SW 1271 (cell line): ENCODE data around the gene SEC14L2.
"Not testable (repeated sequence)": the region's sequence is repeated elsewhere in the genome, so short reads cannot be mapped to it uniquely, and the experiment has no call there.

Source experiments
- DNase-seq, 2 experiments: peaks; one replicate each; lab custom pipeline; 2025; lab: John Stamatoyannopoulos, UW

SEC14L2 gene

DNA sequence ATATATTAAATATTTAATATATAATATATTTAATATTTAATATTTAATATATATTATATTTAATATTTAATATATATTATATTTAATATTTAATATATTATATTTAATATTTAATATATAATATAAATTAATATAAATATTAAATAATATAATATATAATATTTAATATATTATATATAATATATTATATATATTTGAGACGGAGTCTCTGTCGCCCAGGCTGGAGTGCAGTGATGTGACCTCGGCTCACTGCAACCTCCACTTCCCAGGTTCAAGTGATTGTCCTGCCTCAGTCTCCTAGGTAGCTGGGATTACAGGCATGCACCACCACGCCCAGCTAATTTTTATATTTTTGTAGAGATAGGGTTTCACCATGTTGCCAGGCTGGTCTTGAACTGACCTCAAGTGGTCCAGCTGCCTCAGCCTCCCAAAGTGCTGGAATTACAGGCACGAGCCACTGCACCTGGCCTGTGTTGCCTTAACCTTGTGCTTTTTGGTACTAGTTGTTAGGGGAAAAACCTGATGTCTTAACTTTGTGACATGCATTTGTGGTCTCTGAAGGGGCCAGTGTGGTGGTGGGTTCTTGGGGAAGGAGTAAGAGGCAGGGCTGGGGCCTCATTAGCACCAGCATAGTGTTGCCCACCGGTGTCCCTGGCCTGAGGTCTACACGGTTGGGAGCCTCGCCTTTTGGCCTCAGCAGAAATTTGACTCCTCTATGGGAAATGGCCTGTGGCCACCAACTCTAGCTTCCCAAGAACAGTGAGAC is 58.4 kb downstream of the SEC14L2 start:
- DNase-seq = no peak

DNA sequence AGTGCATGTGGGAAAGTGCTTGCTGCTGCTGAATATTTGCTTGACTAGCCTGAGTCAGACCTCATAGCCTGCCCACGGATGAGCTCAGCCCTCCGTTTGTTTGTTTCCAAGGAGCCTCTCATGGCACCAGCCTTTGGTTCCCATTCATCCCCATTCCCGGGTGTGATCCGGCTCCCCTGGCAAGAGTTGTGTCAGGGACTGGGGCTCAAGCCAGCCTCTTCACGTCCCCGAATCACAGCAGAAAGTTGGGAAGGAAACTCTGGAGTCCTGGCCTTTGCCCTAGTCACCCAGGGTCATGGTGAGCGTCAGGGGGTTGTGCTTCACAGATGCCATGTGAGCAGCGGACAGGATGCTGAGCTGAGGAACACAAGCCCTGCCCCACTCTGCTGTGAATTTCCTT is 61.2 kb downstream of the SEC14L2 start:
- no peak for DNase-seq

DNA sequence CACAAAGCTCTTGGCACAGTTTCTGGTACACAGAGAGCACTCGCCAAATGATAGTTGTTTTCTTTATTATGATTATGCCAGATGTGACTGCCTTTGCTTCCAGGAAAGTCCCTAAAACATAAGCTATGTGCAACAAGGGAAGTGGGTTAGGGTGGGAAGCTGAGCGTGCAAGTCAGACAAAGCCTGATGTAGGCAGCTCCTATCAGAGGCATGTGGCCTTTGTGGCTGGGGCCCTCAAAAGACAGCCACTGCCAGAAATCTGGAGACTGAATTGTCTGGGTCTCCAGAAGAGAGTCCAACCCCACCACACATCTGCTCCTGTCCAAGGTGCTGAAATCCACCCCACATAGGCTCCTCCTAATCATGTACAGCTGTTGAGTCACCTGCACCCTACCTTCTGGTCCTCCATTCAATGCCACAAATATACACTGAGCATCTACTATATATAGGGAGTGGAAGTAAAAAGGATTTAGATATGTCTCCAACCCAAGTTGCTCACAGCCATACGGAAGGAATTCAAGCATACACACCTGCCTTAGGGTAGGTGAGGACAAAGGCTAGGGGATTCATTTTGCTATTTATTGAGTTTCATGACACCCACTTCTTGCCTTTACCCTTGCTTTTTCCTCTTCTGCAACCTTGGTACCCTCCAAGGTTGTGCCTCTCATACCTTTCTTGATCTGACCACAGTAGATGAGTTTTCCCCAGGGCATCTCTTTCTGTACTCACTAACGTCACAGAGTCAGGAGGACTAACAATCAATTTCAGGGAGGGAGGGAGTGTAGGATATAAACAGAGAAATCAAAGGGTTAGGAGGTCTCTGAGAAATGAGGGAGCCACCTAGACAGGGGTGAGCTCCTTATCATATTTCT is 62.6 kb downstream of the SEC14L2 start:
- no peak for DNase-seq

DNA sequence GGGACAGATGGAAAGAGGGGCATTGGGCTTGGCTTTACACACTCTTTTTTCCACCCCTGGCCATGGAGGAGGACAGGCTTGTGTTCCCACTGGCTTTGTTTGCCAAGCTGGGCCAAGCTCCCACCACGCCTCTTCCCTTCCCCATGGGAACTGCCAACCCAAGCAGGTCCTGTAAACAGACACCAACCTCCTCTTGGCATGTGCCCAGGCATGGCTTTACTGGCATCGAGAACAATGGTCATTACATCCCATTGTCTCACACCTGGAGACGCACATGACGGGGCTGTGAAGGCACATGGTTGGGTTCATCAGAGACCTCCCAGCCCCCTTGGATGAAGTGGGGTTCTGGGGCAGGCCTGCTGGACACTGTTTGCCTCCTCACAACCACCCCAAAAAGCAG is 63.3 kb downstream of the SEC14L2 start:
- DNase-seq = no peak

DNA sequence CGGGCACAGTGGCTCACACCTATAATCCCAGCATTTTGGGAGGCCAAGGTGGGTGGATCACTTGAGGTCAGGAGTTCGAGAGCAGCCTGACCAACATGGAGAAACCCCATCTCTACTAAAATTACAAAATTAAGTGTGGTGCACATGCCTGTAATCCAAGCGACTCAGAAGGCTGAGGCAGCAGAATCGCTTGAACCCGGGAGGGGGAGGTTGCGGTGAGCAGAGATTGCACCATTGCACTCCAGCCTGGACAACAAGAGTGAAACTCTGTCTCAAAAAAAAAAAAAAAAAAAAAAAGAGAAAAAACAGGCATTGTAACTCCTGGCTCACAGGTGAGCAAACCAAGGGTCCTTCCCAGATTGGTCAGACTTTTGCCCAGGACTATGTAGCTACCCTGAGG is 63.7 kb downstream of the SEC14L2 start:
- DNase-seq = not testable (repeated sequence)

DNA sequence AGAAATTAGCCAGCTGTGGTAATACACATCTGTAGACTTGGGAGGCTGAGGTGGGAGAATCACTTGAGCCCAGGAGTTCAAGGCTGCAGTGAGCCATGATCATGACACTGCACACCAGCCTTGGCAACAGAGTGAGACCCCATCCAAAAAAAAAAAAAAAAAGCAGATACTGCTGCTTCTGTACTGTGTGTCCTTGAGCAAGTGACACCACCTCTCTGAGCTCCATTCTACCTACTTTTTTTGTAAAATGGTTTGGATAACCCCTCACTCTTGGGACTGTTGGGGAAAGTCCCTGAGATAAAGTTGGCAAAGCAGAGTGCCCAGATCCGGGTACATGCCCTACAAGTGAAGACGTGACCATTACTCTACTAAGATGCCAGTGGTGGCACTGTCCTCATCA is 72.3 kb downstream of the SEC14L2 start:
- DNase-seq = no peak

DNA sequence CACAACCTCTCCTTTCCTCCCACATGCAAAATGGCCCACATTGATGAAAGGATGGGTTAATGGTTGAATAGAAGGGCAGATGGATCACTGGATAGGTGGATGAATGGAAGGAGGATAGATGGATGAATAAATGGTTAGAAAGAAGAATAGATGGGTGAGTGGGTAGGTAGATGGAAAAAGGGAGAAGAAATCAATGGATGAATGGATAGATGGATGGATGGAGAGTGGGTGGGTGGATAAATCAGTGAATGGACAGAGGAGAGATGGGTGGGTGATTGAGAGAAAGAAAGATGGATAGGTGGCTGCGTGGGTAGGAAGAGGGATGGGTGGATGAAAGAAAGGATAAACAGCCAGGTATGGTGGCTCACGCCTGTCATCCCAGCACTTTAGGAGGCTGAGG is 73.8 kb downstream of the SEC14L2 start:
- DNase-seq = no peak

DNA sequence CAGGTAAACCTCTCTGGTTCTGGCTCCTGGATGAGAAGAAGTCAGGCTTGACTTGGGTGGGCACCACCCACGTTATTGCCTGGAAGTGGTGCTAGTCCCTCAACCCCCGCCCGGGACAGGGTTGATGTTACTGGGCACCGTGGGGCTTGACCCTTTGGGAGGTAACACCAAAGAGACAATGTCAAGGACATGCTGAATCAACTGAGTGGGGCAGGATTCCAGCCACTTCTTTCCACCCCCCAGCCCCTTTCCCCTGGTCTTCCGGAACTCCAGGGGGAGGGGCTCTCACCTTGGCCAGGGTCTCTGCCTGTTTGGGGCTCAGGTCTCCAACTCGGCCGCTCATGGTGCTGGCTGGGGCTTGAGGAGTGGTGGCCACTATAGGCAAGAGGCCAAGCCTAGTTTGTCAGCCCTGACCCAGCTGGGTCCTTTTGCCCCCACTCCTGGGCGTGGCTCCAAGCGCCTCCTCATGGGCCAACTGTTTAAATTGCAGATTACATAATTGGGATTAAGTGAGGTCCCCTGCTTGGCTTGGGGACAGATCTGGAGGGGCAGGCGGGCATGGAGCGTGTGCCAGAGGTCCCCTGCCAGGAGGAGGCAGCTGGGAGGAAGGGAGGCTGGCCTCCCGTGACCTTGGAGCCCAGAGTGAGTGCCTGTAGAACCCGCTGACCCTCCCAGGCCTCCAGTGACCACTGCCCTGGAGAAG is 74.9 kb downstream of the SEC14L2 start, which contains the start of gene SEC14L3:
SEC14L3 (minus strand) TSS at position 402 of the 703 bp plus-strand sequence; CDS start at position 343, 59 bp downstream.
- DNase-seq = no peak

DNA sequence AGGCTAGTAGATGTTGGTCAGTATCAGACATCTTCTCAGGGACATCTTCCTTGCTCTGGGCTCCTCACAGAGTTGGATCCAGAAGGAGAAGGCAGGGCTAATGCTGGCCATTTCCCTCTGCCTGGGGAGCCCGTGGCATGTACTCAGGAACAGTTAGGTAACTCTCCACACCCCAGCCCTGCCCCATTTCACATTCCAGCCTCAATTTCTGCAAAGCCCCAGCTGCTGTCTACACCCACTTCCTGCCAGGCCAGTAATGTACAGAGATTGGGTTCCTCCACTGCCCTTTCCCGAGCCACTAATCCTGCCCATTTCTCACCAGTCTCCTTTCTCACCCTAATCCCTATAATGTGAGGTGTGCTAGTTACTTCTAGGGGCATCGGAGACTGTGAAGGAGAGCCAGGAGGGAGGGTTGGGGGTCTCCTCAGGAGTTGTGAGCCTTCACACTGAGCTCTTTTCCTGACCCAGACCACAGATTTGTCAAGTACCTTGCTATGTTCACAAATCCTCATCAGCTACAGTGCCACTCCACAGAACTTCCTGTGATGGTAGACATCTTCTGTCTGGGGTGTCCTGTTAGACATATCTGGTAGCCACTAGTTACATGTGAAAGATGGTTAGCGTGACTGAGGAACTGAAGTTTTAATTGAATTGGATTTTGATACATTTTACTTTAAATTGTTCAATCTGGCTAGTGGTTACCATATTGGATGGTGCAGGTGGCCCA is 76.3 kb downstream of the SEC14L2 start:
- DNase-seq = no peak

DNA sequence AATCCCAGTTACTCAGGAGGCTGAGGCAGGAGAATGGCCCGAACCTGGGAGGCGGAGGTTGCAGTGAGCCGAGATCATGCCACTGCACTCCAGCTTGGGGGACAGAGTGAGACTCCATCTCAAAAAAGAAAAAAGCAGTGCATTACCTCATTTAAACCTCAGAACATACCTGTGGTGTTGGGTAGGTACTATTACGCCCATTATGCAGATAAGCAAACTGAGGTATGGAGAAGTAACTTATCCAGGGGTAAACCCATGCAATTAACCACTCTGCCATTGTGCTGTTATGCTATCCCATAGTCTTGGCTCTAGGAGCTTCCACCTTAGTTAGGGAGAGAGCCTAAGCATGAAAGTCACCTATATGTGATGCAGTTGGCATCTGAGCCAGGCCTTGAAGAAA is 77.3 kb downstream of the SEC14L2 start:
- DNase-seq = no peak
